SK-N-MC (cell line): ENCODE measurements around the gene PSMD13.

Experiments
- DNase-seq: peaks from one replicate; pipeline ENCODE4 v3.0.0-alpha.2; 2011; ENCODE audit warnings: low read depth, low spot score
- H3K27ac ChIP-seq: fragments of 200-600 bp; sonication (generic); 2 replicates; pipeline ENCODE4 v1.5.1; 2016; ENCODE audit warnings: mixed run types
- H3K36me3 ChIP-seq: fragments of 200-600 bp; sonication (generic); 2 replicates; pipeline ENCODE4 v1.6.1; 2017; ENCODE audit warnings: antibody characterized with exemption, low read length, mixed read lengths; ENCODE audit not compliant: insufficient read depth
- H3K4me3 ChIP-seq: fragments of 200-600 bp; sonication (generic); 2 replicates; pipeline ENCODE4 v1.5.1; 2016
- H3K9ac ChIP-seq: fragments of 200-600 bp; sonication (generic); 2 replicates; pipeline ENCODE4 v1.8.0; 2017; ENCODE audit warnings: mixed run types, mixed read lengths; ENCODE audit not compliant: insufficient read length
- H3K9me3 ChIP-seq: fragments of 200-600 bp; sonication (generic); 2 replicates; pipeline ENCODE4 v1.6.1; 2017; ENCODE audit warnings: low read depth, mild to moderate bottlenecking, antibody characterized with exemption, low read length, moderate library complexity, mixed read lengths
- EZH2 ChIP-seq: fragments of 200-600 bp; sonication (generic); IDR thresholded peaks from one replicate; pipeline ENCODE4 v1.6.1; 2017; ENCODE audit warnings: antibody characterized with exemption
- FOXP2 ChIP-seq: optimal IDR thresholded peaks from 2 replicates; pipeline ENCODE3; 2011; ENCODE audit warnings: mild to moderate bottlenecking, moderate library complexity; ENCODE audit not compliant: insufficient read depth; ENCODE audit errors: extremely low read length, control extremely low read depth
- POLR2AphosphoS5 ChIP-seq: IDR thresholded peaks from 2 replicates; pipeline ENCODE4 v1.6.1; 2012; ENCODE audit warnings: mild to moderate bottlenecking, low read depth, low read length, borderline replicate concordance

The PSMD13 gene

GRCh38 chr11:290621-291231 lies 54.0 kb downstream of the PSMD13 start:
- H3K27ac ChIP-seq, result no peak overlapping the region

GRCh38 chr11:291281-292210 lies 54.8 kb downstream of the PSMD13 start:
- no peak overlapping the region for H3K9ac ChIP-seq
- H3K9me3 ChIP-seq, result no peaks in the 10 kb centered on the region
- no peak overlapping the region for H3K27ac ChIP-seq
- H3K4me3 ChIP-seq, result no peak overlapping the region
- TF ChIP-seq FOXP2, result no peak
- TF ChIP-seq EZH2, result no peak
- TF ChIP-seq POLR2AphosphoS5, result no peak
- no peaks in the 10 kb centered on the region; the same call in 1 of the 2 replicates for H3K36me3 ChIP-seq
- no peak for DNase-seq

More at GRCh38 chr11:290621-291231, 54.0 kb downstream of the PSMD13 start:
- H3K9ac ChIP-seq, result no peak overlapping the region
- H3K4me3 ChIP-seq, result no peak overlapping the region
- TF ChIP-seq FOXP2, result no peak
- no peak for TF ChIP-seq POLR2AphosphoS5
- no peak for TF ChIP-seq EZH2
- H3K36me3 ChIP-seq, result no peaks in the 10 kb centered on the region; the same call in 1 of the 2 replicates
- no peaks in the 10 kb centered on the region for H3K9me3 ChIP-seq
- no peak for DNase-seq

GRCh38 chr11:292211-293121 lies 55.7 kb downstream of the PSMD13 start:
- TF ChIP-seq POLR2AphosphoS5 (no peak), FOXP2 (no peak), EZH2 (no peak)
- no peak for DNase-seq
- H3K36me3 ChIP-seq, result no peaks in the 10 kb centered on the region; the same call in 1 of the 2 replicates

GRCh38 chr11:293271-293851 lies 56.6 kb downstream of the PSMD13 start:
- Histone ChIP-seq H3K36me3 (no peaks in the 10 kb centered on the region; the same call in 1 of the 2 replicates), H3K9me3 (no peaks in the 10 kb centered on the region), H3K9ac (no peak overlapping the region), H3K27ac (no peak overlapping the region), H3K4me3 (no peak overlapping the region)
- TF ChIP-seq POLR2AphosphoS5 (no peak), FOXP2 (no peak), EZH2 (no peak)
- no peak for DNase-seq

More at GRCh38 chr11:292211-293121, 55.7 kb downstream of the PSMD13 start:
- no peak overlapping the region for H3K27ac ChIP-seq
- no peaks in the 10 kb centered on the region for H3K9me3 ChIP-seq
- no peak overlapping the region for H3K9ac ChIP-seq
- no peak overlapping the region for H3K4me3 ChIP-seq

GRCh38 chr11:293852-294661 lies 57.3 kb downstream of the PSMD13 start:
- no peaks in the 10 kb centered on the region; the same call in 1 of the 2 replicates for H3K36me3 ChIP-seq

GRCh38 chr11:294780-295179 lies 58.0 kb downstream of the PSMD13 start:
- Histone ChIP-seq H3K9ac (no peak overlapping the region), H3K9me3 (no peaks in the 10 kb centered on the region), H3K27ac (no peak overlapping the region), H3K4me3 (no peak overlapping the region), H3K36me3 (no peaks in the 10 kb centered on the region; the same call in 1 of the 2 replicates)
- TF ChIP-seq EZH2 (no peak), POLR2AphosphoS5 (no peak), FOXP2 (no peak)
- DNase-seq, result no peak

More at GRCh38 chr11:293852-294661, 57.3 kb downstream of the PSMD13 start:
- H3K4me3 ChIP-seq, result no peak overlapping the region
- no peak for DNase-seq
- H3K9ac ChIP-seq, result no peak overlapping the region
- H3K27ac ChIP-seq, result no peak overlapping the region
- H3K9me3 ChIP-seq, result no peaks in the 10 kb centered on the region
- TF ChIP-seq FOXP2 (no peak), EZH2 (no peak), POLR2AphosphoS5 (no peak)
